Left lung (tissue), 10 donors: Measurements from ENCODE around the gene C19orf85. TPM values are rescaled to one million over a fixed set of nuclear protein-coding genes. Genes with fewer than 3 reads are reported as not detected.

ENCODE experiments used
- ATAC-seq: fragments of 200-7000 bp; cut with Tn5 transposase; one replicate; pipeline ENCODE4 v1.9.1; 2020; ENCODE audit warnings: moderate library complexity
- DNase-seq, 4 donors: peaks; one replicate each; pipeline ENCODE4 v3.0.0-alpha.2; 2013 to 2020
- H3K27ac ChIP-seq, 2 donors: fragments of 200-600 bp; sonication (generic) in 1 of 2; one replicate each; pipeline versions ENCODE4 v1.5.0 to v1.8.0; 2020 to 2021
- H3K27me3 ChIP-seq, 2 donors: fragments of 200-600 bp; sonication (generic) in 1 of 2; one replicate each; pipeline versions ENCODE4 v1.5.0 to v1.8.0; 2020 to 2021
- H3K36me3 ChIP-seq, 2 donors: fragments of 200-600 bp; sonication (generic) in 1 of 2; one replicate each; pipeline versions ENCODE4 v1.5.0 to v1.8.0; 2020 to 2021
- H3K4me1 ChIP-seq, 2 donors: fragments of 200-600 bp; one replicate each; pipeline ENCODE4 v1.8.0; 2021
- H3K4me3 ChIP-seq, 2 donors: fragments of 200-600 bp; sonication (generic) in 1 of 2; one replicate each; pipeline versions ENCODE4 v1.5.0 to v1.8.0; 2020 to 2021; ENCODE audit warnings: mild to moderate bottlenecking in 1 of 2
- H3K9me3 ChIP-seq, 2 donors: fragments of 200-600 bp; sonication (generic) in 1 of 2; one replicate each; pipeline versions ENCODE4 v1.5.0 to v1.8.0; 2020 to 2021
- intact Hi-C, 2 donors: fragments of 100-400 bp; cut with DNase I; formaldehyde crosslinking; loops; one replicate each; pipeline versions ENCODE4 v1.11.2 to v1.14.2; 2022
- polyA plus RNA-seq, 6 donors: library from polyadenylated mRNA; unstranded; fragments of 120-200 nt; gene quantifications; one replicate each; pipeline ENCODE4 v1.2.1, GENCODE V29; 2013; ENCODE audit not compliant: insufficient read length in 6 of 6
- total RNA-seq, 2 donors: library from RNA; stranded (reverse); fragmentation: NEBNext Ultra II Directional; extraction: Animal tissue kit (Norgen Biotek cat#: 25700); gene quantifications; one replicate each; pipeline ENCODE4 v1.2.1, GENCODE V29; 2021
- TF ChIP-seq, protein P1 (sequence below), 2 donors: fragments of 200-600 bp; sonication (generic) in 1 of 2; IDR thresholded peaks; one replicate each; pipeline versions ENCODE4 v1.5.0 to v1.8.0; 2021; ENCODE audit warnings: antibody characterized with exemption in 2 of 2
- donor health status: DM: no; HTN: yes; CAD: no.
- donor health status: DM: no; HTN: no; CAD: no.

C19orf85 gene
- total and polyA plus RNA-seq, 8 donors: not detected

GRCh38 chr19:55489711-55490477 is 25.3 kb upstream of the C19orf85 start:
- Histone ChIP-seq H3K4me3 (no peak overlapping the region), H3K36me3 (no peaks in the 10 kb centered on the region), H3K27me3 (peaks cover 0 to 70% of the 10 kb centered on the region in 2 donors), H3K4me1 (peaks cover 7 to 18% of the 10 kb centered on the region in 2 donors), H3K9me3 (no peaks in the 10 kb centered on the region), H3K27ac (no peak overlapping the region)
- TF ChIP-seq, protein P1, sequence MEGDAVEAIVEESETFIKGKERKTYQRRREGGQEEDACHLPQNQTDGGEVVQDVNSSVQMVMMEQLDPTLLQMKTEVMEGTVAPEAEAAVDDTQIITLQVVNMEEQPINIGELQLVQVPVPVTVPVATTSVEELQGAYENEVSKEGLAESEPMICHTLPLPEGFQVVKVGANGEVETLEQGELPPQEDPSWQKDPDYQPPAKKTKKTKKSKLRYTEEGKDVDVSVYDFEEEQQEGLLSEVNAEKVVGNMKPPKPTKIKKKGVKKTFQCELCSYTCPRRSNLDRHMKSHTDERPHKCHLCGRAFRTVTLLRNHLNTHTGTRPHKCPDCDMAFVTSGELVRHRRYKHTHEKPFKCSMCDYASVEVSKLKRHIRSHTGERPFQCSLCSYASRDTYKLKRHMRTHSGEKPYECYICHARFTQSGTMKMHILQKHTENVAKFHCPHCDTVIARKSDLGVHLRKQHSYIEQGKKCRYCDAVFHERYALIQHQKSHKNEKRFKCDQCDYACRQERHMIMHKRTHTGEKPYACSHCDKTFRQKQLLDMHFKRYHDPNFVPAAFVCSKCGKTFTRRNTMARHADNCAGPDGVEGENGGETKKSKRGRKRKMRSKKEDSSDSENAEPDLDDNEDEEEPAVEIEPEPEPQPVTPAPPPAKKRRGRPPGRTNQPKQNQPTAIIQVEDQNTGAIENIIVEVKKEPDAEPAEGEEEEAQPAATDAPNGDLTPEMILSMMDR (IDR thresholded peaks at IDR 0.05): no peak
- DNase-seq (peak in 1 of 4 donors; percentile 68), ATAC-seq (no peak)
- intact Hi-C loops: no loop called here

DNA sequence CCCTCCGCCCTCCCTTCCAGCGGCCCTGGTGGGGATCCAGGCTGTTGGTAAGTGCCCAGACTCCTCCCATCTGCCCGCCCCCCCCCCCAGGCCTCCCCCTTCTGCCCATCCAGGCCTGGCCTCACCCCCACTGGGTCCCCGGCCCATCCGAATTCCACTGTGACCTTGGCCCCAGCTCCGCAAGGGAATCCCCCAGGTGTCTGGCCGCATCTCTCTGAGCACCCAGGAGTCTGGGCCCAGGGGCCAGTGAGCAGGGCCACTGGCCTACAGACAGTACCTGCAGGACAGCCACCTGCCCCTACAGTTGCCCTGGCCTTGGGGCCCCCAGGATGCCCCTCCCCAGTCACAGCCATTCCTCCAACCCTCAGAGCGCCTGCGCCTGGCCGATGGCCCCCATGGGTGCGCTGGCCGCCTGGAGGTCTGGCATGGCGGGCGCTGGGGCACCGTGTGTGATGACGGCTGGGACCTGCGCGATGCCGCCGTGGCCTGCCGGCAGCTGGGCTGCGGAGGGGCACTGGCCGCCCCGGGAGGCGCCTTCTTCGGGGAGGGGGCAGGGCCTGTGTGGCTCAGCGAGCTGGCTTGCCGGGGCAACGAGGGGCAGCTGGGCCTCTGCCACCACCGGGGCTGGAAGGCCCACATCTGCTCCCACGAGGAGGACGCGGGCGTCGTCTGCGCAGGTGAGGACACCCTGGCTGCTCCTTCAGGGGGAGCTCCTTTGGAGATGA is 24.6 kb upstream of the C19orf85 start:
- H3K4me3 ChIP-seq: no peak overlapping the region
- peaks cover 0 to 70% of the 10 kb centered on the region in 2 donors for H3K27me3 ChIP-seq
- peaks cover 12 to 25% of the 10 kb centered on the region in 2 donors for H3K4me1 ChIP-seq
- H3K27ac ChIP-seq: no peak overlapping the region
- DNase-seq (peak in 1 of 4 donors; percentile 69), ATAC-seq (no peak)
- intact Hi-C loops: no loop called here
- TF ChIP-seq, protein P1 (IDR thresholded peaks at IDR 0.05): no peak
- no peaks in the 10 kb centered on the region for H3K9me3 ChIP-seq
- H3K36me3 ChIP-seq: no peaks in the 10 kb centered on the region

DNA sequence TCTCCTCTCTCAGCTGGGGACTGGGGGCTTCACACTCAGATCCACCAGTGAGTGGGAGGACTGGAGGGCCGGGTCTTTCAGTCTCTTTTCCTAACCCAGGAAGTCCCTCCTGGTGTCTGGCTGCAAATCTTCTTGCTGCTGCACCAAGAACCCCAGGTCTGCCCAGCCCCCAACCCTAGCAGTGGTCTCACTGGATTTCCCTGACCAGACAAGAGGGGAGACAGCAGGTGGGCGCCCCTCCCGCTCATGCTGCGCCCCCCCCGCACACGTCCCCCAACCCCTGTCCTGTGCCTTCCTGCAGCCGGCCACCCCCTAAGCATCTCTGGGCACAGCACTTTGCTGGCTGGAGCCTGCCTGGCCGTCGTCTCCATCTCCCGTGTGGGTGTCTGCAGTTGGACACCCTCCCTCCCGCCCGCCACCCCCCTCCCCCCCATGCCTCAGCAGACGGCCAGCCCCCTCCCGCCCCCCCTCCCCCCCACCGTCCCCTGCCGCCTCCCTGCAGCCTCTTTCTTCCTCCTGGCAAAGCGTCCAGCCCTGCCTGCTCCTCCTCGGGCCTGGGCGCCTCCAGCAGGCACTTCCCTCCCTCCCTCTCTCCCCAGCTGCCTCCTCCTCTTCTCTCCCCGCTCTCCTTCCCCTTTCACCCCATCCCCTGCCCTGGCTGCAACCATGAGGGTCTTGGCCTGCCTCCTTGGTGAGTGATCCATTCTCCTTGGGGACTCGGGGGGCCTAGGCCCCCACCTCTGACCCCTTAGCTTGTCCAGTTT is 23.6 kb upstream of the C19orf85 start, which contains the start of gene SSC5D:
TSS of gene SSC5D (plus strand) at position 513 of the 764 bp plus-strand sequence. CDS start at position 667, 154 bp downstream.
- H3K4me3 ChIP-seq: no peak within 1 kb of the TSS
- no peaks in the 10 kb centered on the region for H3K9me3 ChIP-seq
- H3K36me3 ChIP-seq: peaks cover 0 to 10% of the 10 kb centered on the region in 2 donors
- H3K27me3 ChIP-seq: peaks cover 0 to 62% of the 10 kb centered on the region in 2 donors
- peaks cover 16 to 30% of the 10 kb centered on the region in 2 donors for H3K4me1 ChIP-seq
- ATAC-seq: peak; percentile 11
- TF ChIP-seq, protein P1 (IDR thresholded peaks at IDR 0.05): no peak
- peak within 1 kb of the TSS; percentile 34 to 90 for H3K27ac ChIP-seq
- intact Hi-C loops: no loop called here
- DNase-seq: peak in 3 of 4 donors; percentile 58 to 73 (median 67)

- Histone ChIP-seq H3K9me3 (no peaks in the 10 kb centered on the region), H3K27me3 (peaks cover 0 to 53% of the 10 kb centered on the region in 2 donors), H3K36me3 (peaks cover 0 to 18% of the 10 kb centered on the region in 2 donors), H3K27ac (peak overlapping the region; percentile 34 to 90), H3K4me3 (no peak overlapping the region), H3K4me1 (peaks cover 16 to 30% of the 10 kb centered on the region in 2 donors)
- peak; percentile 69 for ATAC-seq
- TF ChIP-seq, protein P1 (IDR thresholded peaks at IDR 0.05): no peak
- intact Hi-C loops: no loop called here
- peak; percentile 56 to 87 (median 74) for DNase-seq
Observed at GRCh38 chr19:55486971-55487923, 22.7 kb upstream of the C19orf85 start.
